GM19463 (cell line): Measurements from ENCODE around the gene TFCP2L1.
"Not testable (repeated sequence)": the region's sequence is repeated elsewhere in the genome, so short reads cannot be mapped to it uniquely, and the experiment has no call there.

ENCODE experiments used
- ATAC-seq: cut with Tn5 transposase; IDR thresholded peaks from one replicate; pipeline ENCODE4 v1.9.1; 2021; ENCODE audit warnings: mild to moderate bottlenecking, moderate library complexity; ENCODE audit not compliant: unreplicated experiment

TFCP2L1 gene

GRCh38 chr2:121272596-121272995, 12.4 kb downstream of the TFCP2L1 start:
- ATAC-seq, result no peak

GRCh38 chr2:121269436-121269835, 15.6 kb downstream of the TFCP2L1 start:
- ATAC-seq, result not testable (repeated sequence)

GRCh38 chr2:121266543-121267106, 18.4 kb downstream of the TFCP2L1 start:
- no peak for ATAC-seq

DNA sequence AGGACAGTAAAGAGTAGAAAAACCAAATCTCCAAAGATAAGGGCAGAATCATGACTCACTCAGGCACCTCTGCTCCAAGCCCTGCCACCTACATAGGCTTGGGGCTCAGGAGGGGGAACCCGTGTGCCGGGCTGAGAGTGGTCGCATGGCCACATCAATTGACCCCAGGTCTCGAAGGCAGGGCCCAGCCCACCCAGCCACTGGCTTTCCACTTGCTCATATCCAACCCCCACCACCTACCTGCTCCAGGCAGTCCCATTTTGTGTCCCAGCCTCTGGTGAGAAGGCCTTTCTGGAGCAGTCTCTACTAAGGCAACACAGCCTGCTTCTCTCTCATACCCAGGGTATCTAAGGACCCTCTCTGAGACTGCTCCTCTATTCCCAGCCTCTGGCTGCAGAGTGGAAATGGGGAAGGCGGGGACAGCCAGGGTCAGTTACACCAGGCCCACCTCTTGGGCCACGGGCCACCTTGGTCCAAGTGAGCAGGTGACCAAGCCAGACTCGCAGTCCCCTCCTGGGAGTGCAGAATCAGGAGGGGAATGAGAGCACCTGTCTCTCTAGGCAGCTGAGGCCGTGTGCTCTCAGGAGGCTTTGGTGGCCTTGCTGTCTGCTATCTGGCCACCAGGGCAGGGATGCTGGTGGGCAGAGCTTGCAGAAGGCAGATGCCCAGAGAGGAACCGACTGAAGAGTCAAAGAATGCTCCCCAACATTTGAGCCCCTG, 20.8 kb downstream of the TFCP2L1 start:
- ATAC-seq, result no peak

- ATAC-seq, result no peak
Measured at GRCh38 chr2:121260370-121261154, 24.4 kb downstream of the TFCP2L1 start.

- ATAC-seq, result no peak
Measured at GRCh38 chr2:121258051-121258450, 27.0 kb downstream of the TFCP2L1 start.

DNA sequence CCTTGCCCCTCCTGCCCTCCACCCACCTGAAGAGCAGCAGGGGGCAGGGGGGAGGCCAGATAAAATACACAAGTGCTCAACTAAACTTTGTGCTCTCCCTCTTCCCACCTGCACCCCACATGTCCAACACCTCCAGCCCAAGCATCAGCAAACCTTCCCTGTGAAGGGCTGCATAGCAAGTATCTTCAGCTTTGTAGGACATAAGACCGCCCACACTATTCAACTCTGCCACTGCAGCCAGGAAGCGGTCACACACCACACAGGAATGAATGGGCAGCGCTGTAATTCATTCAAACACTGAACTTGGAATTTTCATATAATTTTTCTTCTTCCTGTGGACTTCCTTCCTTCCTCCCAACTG, 27.5 kb downstream of the TFCP2L1 start:
- ATAC-seq, result no peak

DNA sequence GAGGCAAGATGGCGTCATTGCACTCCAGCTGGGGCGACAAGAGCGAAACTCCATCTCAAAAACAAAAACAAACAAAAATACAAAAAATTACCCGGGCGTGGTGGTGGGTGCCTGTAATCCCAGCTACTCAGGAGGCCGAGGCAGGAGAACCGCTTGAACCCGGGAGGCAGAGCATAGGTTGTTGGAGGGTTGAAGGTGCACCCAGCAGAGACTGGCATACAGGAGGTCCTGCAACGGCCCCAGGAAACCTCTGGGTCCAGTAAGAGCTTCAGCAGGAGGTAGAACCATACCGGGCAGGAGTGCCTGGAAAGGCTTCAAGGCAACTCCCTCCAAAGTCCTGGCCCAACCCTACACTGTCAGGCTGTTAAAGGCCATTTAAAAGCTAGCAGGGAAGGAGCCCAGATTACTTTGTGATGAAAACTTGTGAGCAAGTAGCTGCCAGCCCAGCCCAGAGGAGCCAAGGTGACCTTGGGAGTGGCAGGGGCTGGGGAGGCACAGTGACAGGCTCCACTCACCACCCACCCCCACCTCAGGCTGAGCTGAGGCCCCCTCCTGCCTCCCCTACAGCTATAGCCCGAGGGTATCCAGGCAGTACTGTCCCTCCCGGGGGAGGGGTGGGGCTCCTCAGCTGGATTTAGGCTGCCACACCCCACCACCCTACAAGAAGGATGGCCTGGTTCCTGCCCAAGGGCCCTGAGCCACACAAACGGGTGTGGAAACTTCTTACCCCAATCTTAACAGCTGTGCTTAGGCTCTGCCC, 28.1 kb downstream of the TFCP2L1 start:
- ATAC-seq, result no peak

GRCh38 chr2:121255358-121255757, 29.6 kb downstream of the TFCP2L1 start:
- ATAC-seq, result no peak

- no peak for ATAC-seq
Measured at GRCh38 chr2:121254748-121255147, 30.3 kb downstream of the TFCP2L1 start.

- ATAC-seq, result no peak
Measured at GRCh38 chr2:121253674-121254240, 31.2 kb downstream of the TFCP2L1 start.

GRCh38 chr2:121253021-121253673, 31.9 kb downstream of the TFCP2L1 start:
- ATAC-seq, result no peak

- ATAC-seq, result no peak
Measured at GRCh38 chr2:121251497-121251896, 33.5 kb downstream of the TFCP2L1 start.

DNA sequence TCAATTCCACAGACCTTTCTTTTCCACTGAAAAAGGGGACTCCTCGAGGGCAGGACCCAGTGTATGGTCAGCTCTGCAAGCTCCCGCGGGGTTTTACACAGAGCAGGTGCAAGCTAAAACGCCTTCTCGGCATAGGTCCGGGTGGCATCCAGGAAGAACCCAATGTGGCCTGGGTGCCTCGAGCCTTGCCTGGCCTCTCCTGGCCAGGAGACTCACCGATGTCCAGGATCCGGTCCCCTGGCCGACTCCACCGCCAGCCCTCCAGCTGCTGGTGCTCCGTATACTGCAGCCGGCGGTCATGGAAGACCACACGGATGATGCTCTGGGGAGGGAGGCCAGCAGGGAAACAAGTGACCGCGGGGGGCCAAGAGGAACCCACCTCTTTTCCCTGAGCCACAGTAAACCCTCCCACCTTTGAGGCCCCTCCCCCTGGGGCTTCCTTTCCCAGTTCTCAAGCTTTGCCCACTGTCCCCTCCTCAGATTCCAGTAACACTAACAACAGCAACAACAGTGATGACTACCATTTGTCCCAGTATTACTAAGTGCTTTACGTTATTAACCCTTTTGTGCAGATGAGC, 36.1 kb downstream of the TFCP2L1 start:
- ATAC-seq, result no peak

- no peak for ATAC-seq
Measured at GRCh38 chr2:121247971-121248370, 37.0 kb downstream of the TFCP2L1 start.

DNA sequence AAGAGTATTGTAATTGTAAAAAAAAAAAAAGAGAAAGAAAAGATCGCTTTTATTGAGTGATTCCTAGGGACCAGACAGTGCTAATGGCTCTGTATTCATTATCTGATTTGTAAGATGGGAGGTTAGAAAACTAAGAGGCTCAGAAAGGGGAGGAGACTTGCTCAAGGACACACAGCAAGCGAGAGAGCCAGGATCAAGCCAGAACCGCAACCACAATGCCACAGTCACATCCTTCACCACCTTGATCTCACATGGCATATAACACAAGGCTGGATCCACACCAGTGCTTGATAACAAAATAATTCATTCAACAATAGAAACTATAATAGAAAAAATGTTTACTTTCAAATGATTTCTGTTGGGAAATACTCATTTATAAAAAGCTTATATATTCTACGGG, 37.5 kb downstream of the TFCP2L1 start:
- no peak for ATAC-seq

DNA sequence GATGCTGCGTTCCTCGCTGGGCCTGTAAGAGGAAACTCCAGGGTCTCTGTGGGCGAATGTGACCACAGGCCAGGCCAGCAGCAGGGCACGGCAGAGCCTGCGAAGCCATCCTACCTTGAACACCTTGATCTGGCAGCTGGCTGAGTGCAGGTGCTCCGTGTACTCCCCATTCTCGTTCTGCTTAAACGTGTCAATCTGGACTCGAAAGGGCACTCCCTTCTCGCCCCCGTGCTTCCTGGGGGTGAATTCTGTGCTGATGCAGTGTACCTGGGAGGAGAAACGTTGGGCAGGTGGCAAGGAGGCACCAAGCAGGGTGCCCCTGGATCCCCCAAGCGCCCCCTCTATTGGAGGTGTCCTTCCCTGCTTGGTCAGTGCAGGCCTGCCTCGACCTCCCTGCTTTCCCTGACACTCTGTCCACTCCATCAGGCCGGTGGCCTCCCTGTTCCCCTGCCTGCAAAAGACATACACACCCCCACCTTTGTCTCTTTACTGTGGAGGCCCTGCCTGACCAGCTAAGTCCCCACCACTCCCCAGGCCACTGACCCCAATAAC, 38.2 kb downstream of the TFCP2L1 start:
- ATAC-seq, result no peak

DNA sequence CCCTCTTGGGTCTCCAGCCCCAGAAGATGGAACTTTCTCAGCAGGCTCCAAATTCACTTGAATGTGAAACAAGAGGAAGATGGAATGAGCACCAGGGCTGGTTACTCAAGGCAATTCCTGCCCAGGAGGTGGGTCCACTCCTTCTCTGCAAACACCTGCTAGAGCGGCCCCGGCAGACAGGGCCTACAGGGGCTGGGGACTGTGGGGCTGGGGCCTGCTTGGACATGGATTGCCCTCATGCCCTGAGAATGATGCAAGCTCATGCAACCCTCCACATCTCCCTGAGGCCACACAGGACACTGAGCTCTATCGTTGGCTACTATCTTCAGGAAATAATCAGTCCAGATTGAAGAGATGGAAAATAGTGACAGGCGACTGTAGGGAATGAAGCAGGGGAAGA, 39.1 kb downstream of the TFCP2L1 start:
- ATAC-seq, result no peak

DNA sequence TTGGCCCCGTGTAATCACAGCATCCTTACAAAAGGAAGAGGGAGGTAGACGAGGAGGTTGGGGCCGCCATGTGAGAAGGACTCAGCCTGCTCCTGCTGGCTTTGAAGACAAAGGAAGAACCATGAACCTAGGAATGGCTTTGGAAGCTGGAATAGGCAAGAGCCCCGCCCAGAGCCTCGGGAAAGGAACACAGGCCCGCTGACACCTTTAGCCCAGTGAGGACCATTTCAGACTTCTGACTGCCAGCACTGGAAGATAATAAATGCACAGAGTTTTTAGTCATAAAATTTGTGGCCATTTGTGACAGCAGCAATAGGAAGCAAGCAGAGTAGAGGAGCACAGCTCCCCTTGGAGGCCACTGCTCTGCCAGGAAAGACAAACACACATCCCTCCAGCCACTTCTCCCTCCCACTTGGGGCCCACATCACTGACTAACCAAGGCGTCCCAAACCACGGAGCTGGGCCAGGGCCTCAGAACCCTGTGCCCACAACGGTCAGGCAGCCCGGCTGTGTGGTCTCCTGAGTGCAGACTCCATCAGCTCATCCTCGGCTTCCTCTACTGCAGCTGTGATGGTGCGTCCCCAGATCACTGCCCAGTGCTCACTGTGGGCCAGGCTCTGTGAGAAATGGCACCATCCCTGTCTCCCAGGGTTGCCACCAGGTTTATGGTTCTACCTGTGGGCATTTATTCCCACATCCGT, 39.7 kb downstream of the TFCP2L1 start:
- ATAC-seq, result no peak
